Fibroblast of lung (primary cell): ENCODE measurements around the gene TUBGCP2.

Experiments used
- CTCF ChIP-seq, 2 donors: IDR thresholded peaks in 1 of 2; conservative IDR thresholded peaks in 1 of 2; 1 replicate in 1 of 2; 2 replicates in 1 of 2; pipeline ENCODE4 v1.5.1; 2011 to 2012; ENCODE audit warnings: low read length in 2 of 2, control low read depth in 1 of 2, inconsistent platforms in 1 of 2, low read depth in 1 of 2, mild to moderate bottlenecking in 1 of 2
- EZH2 ChIP-seq: IDR thresholded peaks from 2 replicates; pipeline ENCODE4 v1.5.1; 2012; ENCODE audit warnings: low read length, control low read depth, mild to moderate bottlenecking; ENCODE audit errors: missing control alignments

- TF ChIP-seq CTCF (conservative IDR thresholded peaks at IDR 0.05 in 1 of 2, IDR thresholded peaks at IDR 0.05 in 1 of 2; ENCODE audit: low read depth in 1 of 2, low read length in 2 of 2) (no peak), EZH2 (no peak)
Measured at GRCh38 chr10:133272301-133272963, 36.2 kb downstream of the TUBGCP2 start.
